GM20431 (cell line): Measurements from ENCODE around the gene KRT4.

Experiments used
- in situ Hi-C: fragments of 300-500 bp; cut with MseI, MboI; formaldehyde crosslinking; loops from one replicate; pipeline ENCODE4 v1.15.0; 2020; ENCODE audit warnings: low sequenced_read_pairs; ENCODE audit not compliant: unreplicated experiment

KRT4 gene

GRCh38 chr12:52811191-52812072 lies 2.5 kb downstream of the KRT4 start:
- in situ Hi-C loops, result no loop called here

GRCh38 chr12:52810554-52810953 lies 3.4 kb downstream of the KRT4 start:
- in situ Hi-C loops, result no loop called here

GRCh38 chr12:52809166-52809565 lies 4.8 kb downstream of the KRT4 start:
- in situ Hi-C loops, result no loop called here

DNA sequence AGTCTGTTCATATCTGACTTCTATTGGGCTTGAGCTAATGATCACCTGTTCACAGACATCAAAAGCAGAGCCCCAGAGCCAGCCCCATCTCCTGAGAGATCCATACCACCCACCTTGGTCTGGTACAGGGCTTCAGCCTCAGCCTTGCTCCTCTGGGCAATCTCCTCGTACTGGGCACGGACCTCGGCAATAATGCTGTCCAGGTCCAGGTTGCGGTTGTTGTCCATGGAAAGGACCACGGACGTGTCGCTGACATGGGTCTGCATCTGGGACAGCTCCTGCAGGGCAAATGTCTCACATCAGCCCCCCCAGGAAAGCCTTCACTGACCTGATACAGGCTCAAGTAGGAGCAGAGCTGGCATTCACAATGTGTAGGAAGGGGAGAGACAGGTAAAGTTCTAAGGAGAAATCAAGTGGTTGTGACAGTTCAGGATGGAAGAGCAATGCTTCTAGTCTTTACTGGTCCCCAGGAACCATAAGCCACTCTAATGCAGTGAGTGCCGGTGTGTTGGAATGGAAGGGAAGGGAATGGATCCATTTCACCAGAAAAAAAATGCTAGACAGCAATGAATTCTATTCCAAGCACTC lies 5.2 kb downstream of the KRT4 start:
- in situ Hi-C loops, result no loop called here

DNA sequence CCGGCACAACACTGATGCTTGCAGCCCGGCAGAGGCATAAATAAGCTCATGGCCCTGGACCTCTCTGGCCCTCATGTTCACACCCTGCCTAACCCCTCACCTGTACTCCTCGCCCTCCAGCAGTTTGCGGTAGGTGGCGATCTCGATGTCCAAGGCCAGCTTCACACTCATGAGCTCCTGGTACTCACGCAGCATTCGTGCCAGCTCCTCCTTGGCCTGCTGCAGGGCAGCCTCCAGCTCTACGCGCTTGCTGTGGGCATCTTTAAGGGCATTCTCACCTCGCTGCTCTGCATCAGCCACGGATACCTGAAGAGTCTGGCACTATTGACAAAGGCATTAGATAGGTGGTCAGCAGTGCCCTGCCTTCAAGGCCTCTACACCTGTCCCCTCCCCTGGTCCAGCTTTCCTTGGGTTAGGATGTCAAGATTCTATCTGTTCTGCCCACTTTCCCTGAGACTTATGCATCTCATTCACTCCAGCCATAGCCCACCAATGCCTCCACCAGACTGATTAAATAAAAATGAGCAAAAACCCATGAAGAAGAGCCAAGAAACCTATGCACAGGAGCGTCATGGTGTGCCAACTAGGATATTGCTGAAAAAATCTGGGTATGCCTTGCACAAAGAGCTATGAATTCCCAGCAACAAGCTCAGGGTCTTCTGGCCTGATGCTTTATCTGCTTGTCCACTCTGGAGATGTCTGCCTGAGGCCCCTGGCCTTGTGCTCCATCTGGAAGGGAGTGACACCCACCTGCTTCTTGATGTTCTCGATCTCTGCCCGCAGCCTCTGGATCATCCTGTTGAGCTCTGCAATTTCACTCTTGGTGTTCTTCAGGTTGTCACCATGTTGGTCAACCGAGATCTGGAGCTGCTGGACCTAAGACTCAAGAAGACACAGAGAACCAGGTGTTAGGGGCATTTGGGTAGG lies 6.1 kb downstream of the KRT4 start:
- in situ Hi-C loops, result no loop called here

DNA sequence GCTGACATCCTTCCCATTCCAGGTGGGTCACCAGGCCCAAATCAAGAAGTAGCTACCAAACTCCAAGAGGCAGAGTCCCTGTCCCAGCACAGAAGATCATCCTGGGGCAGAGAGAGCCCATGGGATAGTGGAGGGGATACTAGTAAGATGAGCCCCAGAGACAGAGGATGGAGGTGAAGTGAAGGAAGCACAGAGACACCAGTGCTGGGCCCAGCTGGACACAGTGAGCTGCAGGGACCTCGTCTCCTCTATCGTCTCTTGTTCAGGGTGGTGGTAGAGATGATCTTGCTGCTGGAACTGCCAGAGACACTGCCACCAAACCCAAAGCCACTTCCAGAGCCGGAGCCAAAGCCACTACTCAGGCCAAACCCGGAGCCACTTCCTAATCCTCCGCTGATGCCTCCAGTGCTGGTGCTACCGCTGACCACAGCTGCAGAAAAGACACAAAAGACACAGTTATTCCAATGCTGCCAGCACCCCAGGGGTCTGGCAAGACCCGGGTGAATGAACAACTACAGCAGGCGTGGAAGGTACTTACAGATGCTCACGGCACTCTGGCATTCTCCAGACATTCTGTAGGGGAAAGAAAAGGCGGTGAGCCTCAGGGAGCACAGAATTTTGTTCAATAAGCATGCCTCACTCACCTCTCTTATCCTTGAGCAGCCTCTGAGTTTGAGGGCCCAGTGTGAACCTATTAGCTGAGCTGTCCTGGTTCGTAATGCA lies 6.9 kb downstream of the KRT4 start:
- in situ Hi-C loops, result no loop called here

- in situ Hi-C loops, result no loop called here
Measured at GRCh38 chr12:52806169-52806811, 7.6 kb downstream of the KRT4 start.

GRCh38 chr12:52805739-52806138 lies 8.2 kb downstream of the KRT4 start:
- in situ Hi-C loops, result no loop called here

- in situ Hi-C loops, result no loop called here
Measured at GRCh38 chr12:52805000-52805399, 8.9 kb downstream of the KRT4 start.

DNA sequence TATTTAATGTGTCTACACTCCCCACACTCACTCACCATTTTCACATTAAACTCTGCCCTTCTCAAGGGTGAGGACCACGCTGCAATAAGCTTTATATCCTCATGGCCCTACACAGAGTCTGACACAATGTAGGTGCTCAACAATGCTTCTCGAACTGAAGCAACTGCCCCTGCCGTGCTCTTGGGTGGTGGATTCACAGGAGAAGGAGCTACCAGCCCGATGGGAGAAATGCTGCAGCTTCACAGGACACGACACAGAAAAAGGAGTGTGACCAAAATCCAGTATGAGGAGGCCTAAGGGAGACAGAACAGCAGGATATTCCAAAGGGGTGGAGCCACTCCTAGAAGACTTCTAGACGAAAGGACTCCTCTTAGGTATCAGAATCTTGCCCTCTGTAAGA lies 11.5 kb downstream of the KRT4 start:
- in situ Hi-C loops, result no loop called here

DNA sequence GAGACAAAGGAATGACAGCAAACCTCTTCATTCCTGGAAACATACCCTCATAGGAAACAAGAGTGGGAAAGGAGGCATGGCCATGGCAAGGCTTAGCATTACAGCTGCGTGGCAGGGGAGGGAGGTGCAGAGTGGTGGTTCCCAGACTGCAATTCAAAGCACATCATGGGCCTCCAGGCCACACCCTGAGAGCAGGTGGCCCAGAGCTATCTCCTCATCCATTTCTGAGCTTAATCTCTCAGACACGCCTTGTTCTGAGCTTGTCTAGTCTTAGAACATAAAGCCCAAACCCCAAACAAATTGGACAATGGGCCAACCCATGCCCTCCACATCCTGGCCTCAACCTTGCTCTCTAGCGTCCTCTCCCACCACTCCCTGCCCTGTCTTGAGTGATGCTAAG lies 12.1 kb downstream of the KRT4 start:
- in situ Hi-C loops, result no loop called here

DNA sequence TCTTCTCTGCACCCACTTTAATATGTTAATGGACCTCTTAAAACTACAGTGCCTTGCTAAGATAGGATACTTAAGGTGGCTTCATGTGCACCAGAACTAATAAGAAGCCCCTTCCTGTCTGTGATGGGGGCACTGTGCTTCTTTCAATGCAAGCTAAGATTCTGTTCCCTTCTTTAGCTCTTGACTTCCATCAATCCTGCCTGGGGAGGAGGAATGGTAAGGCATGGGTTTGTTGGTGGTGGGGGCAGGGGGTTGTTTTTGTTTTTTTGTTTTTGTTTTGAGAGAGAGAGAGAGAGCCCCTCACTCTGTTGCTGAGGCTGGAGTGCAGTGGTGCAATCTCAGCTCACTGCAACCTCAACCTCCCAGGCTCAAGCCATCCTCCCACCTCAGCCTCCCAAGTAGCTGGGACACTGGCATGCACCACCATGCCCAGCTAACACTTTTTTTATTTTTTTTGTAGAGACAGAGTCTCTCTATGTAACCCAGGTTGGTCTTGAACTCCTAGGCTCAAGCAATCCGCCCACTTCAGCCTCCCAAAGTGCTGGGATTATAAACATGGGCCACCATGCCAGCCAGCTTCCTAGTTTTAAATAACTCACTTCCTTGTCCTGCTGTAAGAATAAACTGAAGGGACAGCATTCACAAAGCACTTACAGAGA lies 13.5 kb downstream of the KRT4 start:
- in situ Hi-C loops, result no loop called here

GRCh38 chr12:52799505-52800211 lies 14.3 kb downstream of the KRT4 start:
- in situ Hi-C loops, result no loop called here

GRCh38 chr12:52798671-52799504 lies 15.0 kb downstream of the KRT4 start:
- in situ Hi-C loops, result no loop called here

- in situ Hi-C loops, result no loop called here
Measured at GRCh38 chr12:52798003-52798670, 15.8 kb downstream of the KRT4 start.

GRCh38 chr12:52797529-52797894 lies 16.4 kb downstream of the KRT4 start:
- in situ Hi-C loops, result no loop called here

GRCh38 chr12:52796839-52797528 lies 16.9 kb downstream of the KRT4 start:
- in situ Hi-C loops, result no loop called here
